IPS-NIHi11 (cell line): ENCODE measurements around the gene OSBPL8.
"Not testable (repeated sequence)": the region's sequence is repeated elsewhere in the genome, so short reads cannot be mapped to it uniquely, and the experiment has no call there.

ENCODE experiments used
- DNase-seq: peaks from one replicate; pipeline ENCODE4 v3.0.0; 2012; ENCODE audit warnings: mixed read lengths, low spot score

OSBPL8 gene

GRCh38 chr12:76520348-76520747, 39.2 kb downstream of the OSBPL8 start:
- DNase-seq = no peak

DNA sequence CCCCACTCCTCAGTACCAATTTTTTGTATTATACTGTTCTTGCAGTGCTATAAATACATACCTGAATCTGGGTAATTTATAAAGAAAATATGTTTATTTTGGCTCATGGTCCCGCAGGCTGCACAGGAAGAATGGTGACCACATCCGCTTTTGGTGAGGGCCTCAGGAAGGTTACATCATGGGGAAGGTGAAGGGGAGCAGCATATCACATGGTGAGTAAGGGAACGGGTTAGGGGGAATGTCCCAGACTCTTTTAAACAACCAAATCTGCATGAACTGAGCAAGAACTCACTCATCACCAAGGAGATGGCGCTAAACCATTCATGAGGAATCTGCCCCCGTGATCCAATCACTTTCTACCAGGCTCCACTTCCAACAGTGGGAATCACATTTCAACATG, 40.0 kb downstream of the OSBPL8 start:
- no peak for DNase-seq

- peak; percentile 41 for DNase-seq
Observed at GRCh38 chr12:76518699-76519098, 40.9 kb downstream of the OSBPL8 start.

- DNase-seq = no peak
Observed at GRCh38 chr12:76515271-76515670, 44.3 kb downstream of the OSBPL8 start.

DNA sequence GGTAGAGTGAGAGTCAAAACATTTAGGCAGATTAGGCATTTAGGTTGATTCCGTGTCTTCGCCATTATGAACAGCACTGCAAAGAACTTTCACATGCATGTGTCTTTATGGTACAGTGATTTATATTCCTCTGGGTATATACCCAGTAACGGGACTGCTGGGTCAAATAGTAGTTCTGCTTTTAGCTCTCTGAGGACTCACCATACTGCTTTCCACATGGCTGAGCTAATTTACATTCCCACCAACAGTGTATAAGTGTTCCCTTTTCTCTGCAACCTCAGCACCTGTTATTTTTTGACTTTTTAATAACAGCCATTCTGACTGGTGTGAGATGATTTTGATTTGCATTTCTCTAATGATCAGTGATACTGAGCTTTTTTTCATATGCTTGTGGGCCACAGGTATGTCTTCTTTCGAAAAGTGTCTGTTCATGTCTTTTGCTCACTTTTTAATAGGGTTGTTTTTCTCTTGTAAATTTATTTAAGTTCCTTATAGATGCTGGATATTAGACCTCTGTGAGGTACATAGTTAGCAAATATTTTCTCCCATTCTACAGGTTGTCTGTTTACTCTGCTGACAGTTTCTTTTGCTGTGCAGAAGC, 48.4 kb downstream of the OSBPL8 start:
- not testable (repeated sequence) for DNase-seq

DNA sequence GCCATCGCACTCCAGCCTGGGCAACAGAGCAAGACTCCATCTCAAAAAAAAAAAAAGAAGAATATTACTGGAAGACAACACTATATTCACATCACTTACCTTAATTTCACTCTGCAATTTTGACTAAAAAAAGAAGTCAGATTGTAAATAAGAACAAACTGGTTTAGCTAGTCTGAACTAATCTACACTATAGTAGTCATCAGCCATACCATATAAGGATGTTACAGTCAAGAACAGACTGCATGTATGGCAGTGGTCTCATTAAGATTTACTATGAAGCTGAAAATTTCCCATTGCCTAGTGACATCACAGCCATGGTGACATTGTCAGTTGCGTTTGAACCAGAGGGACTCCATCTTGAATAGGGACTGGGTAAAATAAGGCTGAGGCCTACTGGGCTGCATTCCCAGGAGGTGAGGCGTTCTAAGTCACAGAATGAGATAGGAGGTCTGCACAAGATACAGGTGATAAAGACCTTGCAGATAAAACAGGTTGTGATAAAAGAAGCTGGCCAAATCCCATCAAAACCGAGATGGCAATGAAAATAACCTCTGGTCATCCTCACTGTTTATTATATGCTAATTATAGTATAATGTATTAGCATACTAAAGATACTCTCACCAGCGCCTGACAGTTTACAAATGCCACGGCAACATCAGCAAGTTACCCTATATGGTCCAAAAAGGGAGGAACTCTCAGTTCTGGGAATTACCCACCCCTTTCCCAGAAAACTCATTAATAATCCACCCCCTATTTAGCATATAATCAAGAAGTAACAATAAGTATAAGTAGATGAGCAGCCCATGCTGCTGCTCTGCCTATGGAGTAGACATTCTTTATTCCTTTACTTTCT, 51.2 kb downstream of the OSBPL8 start:
- DNase-seq = no peak

DNA sequence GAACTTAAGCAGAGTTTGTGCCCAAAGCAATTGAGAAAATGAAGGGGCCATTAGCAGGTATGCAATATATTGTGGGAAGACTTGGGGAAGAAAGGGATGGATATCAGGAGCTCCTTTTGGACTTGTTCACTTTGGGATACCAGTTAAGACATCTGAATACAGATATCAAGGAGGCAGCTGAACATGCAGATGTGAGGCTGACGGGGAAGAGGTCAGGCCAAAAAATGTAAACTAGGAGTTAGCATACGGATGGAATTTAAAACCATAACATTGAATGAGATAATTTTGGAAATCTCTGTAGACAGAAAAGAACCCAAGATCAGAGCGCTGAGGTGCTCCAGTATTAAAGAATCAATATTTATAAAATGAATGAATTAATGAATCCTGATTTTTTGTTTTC, 53.4 kb downstream of the OSBPL8 start:
- DNase-seq = no peak

DNA sequence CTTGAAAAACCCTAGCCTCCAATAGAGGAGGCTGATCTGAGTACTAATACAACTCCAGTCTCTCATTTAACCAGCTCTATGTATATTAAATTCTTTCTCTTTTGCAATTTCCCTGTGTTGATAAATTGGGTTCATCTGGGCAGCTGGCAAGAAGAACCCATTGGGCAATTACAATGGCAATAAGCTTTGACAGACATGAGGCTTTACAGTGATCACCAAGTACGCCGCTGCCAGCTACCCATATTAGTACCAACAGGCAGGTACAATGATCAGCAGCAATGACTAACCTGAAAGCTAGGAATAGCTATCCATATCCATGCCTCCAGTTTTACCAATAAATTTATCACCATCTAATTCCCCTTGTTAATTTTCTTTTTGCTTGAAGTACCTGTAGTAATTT, 54.5 kb downstream of the OSBPL8 start:
- DNase-seq = no peak

GRCh38 chr12:76504606-76505005, 55.0 kb downstream of the OSBPL8 start:
- no peak for DNase-seq

- no peak for DNase-seq
Observed at GRCh38 chr12:76503957-76504356, 55.6 kb downstream of the OSBPL8 start.

DNA sequence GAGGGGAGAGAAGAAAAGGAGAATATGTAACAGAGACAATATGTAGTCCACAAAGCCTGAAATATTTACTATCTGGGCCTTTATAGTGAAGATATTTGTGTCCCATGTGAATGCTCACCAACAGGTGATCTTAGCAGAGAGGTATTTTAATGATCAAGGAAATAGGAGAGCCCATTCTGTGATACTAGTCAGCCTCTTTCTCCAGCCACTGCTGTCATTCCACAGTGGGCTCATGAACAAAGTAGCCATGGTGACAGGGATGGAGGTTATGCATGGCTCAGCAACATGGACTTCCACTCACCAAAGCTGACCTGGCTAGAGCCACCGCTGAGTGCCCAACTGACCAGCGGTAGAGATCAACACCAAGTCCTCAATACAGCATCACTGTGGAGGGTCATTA, 58.2 kb downstream of the OSBPL8 start:
- DNase-seq = no peak

- not testable (repeated sequence) for DNase-seq
Observed at GRCh38 chr12:76499136-76499535, 60.4 kb downstream of the OSBPL8 start.

DNA sequence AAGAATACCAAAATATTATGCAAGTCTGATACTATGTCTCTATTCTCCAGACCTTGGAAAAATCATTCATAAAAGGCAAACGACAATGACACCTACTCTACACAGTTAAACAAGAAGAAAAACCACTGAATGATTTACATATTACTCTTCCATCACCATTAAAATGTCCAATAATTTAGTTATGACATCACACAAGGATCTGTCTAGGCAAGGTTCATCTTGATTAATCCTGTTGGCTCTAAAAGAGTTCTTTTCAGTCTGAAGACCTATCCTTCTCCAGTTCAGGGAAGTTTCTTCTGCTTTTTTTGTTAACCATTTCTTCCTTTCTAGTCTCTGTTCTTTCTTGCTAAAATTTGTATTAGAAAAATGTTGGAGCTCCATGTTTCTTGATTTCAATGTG, 64.0 kb downstream of the OSBPL8 start:
- no peak for DNase-seq

- no peak for DNase-seq
Observed at GRCh38 chr12:76491292-76491691, 68.3 kb downstream of the OSBPL8 start.

GRCh38 chr12:76490763-76491162, 68.8 kb downstream of the OSBPL8 start:
- no peak for DNase-seq

DNA sequence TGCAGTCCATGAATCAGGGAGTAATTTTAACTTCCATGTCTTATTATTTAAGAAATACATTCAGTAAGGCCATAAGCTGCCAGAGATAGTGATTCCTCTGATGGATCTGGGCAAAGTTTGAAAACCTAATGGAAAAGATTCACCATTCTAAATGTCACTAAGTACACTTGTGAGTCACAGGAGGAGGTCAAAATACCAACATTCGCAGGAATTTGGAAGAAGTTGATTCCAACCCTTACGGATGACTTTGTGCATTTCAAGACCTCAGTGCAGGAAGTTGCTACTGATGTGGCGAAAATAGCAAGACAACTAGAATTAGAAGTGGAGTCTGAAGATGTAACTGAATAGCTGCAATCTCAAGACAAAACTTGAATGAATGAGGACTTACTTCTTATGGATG, 69.8 kb downstream of the OSBPL8 start:
- no peak for DNase-seq

DNA sequence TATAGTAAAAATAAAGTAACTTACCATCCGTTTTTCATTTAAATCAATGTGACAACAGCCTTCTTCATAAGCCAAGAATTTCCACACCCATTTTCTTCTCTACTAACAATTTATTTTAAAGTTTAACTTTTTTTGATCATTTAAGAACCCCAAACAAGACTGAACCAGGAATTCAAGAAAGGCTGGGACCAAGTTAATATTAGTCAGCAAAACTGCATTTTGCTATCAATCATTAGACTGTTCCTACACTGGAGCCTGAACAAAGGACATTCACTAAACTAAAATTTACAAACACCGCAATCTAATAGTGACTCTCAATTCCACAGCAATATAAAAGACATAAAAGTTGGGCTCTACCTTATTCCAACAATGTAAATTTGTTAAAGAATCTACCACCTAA, 73.6 kb downstream of the OSBPL8 start:
- no peak for DNase-seq

GRCh38 chr12:76480796-76481195, 78.8 kb downstream of the OSBPL8 start:
- no peak for DNase-seq

- no peak for DNase-seq
Observed at GRCh38 chr12:76478045-76478444, 81.5 kb downstream of the OSBPL8 start.

GRCh38 chr12:76472862-76473261, 86.7 kb downstream of the OSBPL8 start:
- DNase-seq = not testable (repeated sequence)

DNA sequence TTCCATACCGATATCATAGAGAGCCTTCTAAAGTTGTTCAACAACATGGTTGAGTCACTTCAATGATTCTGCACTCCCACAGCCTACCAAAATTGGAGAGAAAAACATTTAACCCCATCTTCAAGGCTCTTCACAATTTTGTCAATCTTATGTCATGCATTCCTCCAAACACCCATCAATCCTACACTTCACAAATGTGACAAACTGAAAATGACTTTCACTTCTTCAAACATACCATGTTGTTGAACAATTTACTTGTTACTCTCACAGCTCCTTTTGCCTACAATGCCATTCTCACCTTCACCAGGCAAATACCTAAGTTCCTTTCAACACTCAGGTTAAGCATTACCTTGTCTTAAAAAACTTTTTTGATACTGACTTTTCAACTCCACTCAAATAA, 88.0 kb downstream of the OSBPL8 start:
- no peak for DNase-seq

GRCh38 chr12:76470028-76470939, 89.3 kb downstream of the OSBPL8 start:
- DNase-seq = peak; percentile 21
